Measurements from ENCODE around the gene BCL2L15. TPM values are rescaled to one million over a fixed set of nuclear protein-coding genes. Genes with fewer than 3 reads are reported as not detected.
A peak's percentile ranks its signal among the peaks of the same experiment; 100 is the strongest.

BCL2L15 gene
- total and polyA plus RNA-seq, 2 of the 13 experiments (the other 11 are each of a cell fraction or from before 2014, with no cell fraction given) = 0.03 to 0.27 TPM

DNA sequence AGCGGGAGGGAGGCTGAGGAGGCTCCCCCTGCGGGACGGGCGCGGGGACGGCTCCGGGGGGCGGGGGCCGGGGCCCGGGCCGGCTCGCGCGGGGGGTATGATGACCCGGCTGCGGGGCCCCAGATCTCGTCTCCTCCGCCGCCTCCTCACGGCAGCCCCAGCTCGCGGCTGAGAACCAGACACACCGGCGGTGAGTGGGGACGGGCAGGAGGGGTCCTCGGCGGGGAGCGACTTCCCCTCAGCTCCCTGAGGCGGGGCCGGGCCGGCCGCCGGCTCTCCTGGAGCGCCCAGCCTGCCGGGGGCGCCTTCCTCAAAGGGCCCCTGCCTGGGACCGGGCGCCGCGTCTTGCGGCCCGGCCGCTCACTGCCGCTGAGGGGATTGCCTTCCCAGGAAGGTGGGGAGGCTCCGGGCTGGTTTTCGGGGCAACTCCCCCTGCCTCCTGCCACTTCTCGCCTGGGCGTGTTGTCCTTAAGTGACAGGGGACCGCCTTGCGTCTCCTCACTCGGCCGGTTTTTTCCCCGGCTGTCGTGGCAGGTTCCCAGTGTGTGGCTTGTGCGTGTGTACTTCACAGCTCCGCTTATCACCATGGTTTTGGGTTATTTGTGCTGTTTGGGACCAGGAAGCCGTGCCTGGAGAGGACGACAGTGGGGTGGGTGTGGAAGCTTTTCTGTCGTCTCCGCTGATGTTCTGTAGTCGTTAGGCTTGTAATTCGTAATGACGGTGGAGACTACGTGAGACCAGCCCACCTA, 42.5 kb upstream of the BCL2L15 start (continued):
- TF ChIP-seq TMF1 (CRISPR knock-in tag; IDR thresholded peaks at IDR 0.05; ENCODE audit: low read depth) (no peak), ZNF33B (CRISPR knock-in tag; IDR thresholded peaks at IDR 0.05) (no peak), PREB (CRISPR knock-in tag; IDR thresholded peaks at IDR 0.05) (no peak), STAG1 (CRISPR knock-in tag; IDR thresholded peaks at IDR 0.05) (peak; percentile 26), ZNF34 (CRISPR knock-in tag; IDR thresholded peaks at IDR 0.05; ENCODE audit: borderline replicate concordance) (no peak), KLF9 (CRISPR knock-in tag; IDR thresholded peaks at IDR 0.05; ENCODE audit: low read depth) (no peak), KLF12 (CRISPR knock-in tag; IDR thresholded peaks at IDR 0.05; ENCODE audit: borderline replicate concordance) (no peak), DNMT1 (CRISPR knock-in tag; IDR thresholded peaks at IDR 0.05) (no peak), SAP130 (CRISPR knock-in tag; IDR thresholded peaks at IDR 0.05; ENCODE audit: low read depth) (peak; percentile 61), SMARCC2 (IDR thresholded peaks at IDR 0.05) (no peak), ESRRA (CRISPR knock-in tag; IDR thresholded peaks at IDR 0.05; ENCODE audit: low read depth) (no peak), TARDBP (CRISPR knock-in tag; IDR thresholded peaks at IDR 0.05) (no peak)
- TF ChIP-seq, protein P1, sequence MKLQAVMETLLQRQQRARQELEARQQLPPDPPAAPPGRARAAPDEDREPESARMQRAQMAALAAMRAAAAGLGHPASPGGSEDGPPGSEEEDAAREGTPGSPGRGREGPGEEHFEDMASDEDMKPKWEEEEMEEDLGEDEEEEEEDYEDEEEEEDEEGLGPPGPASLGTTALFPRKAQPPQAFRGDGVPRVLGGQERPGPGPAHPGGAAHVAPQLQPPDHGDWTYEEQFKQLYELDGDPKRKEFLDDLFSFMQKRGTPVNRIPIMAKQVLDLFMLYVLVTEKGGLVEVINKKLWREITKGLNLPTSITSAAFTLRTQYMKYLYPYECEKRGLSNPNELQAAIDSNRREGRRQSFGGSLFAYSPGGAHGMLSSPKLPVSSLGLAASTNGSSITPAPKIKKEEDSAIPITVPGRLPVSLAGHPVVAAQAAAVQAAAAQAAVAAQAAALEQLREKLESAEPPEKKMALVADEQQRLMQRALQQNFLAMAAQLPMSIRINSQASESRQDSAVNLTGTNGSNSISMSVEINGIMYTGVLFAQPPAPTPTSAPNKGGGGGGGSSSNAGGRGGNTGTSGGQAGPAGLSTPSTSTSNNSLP (IDR thresholded peaks at IDR 0.05; ENCODE audit: low read depth, low read length) = no peak
- TF ChIP-seq, protein P2, sequence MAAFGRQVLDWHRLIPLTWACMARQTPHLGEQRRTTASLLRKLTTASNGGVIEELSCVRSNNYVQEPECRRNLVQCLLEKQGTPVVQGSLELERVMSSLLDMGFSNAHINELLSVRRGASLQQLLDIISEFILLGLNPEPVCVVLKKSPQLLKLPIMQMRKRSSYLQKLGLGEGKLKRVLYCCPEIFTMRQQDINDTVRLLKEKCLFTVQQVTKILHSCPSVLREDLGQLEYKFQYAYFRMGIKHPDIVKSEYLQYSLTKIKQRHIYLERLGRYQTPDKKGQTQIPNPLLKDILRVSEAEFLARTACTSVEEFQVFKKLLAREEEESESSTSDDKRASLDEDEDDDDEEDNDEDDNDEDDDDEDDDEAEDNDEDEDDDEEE (CRISPR knock-in tag; IDR thresholded peaks at IDR 0.05) = peak; percentile 79; the same call in 1 of the 2 replicates
- TF ChIP-seq, protein P3, sequence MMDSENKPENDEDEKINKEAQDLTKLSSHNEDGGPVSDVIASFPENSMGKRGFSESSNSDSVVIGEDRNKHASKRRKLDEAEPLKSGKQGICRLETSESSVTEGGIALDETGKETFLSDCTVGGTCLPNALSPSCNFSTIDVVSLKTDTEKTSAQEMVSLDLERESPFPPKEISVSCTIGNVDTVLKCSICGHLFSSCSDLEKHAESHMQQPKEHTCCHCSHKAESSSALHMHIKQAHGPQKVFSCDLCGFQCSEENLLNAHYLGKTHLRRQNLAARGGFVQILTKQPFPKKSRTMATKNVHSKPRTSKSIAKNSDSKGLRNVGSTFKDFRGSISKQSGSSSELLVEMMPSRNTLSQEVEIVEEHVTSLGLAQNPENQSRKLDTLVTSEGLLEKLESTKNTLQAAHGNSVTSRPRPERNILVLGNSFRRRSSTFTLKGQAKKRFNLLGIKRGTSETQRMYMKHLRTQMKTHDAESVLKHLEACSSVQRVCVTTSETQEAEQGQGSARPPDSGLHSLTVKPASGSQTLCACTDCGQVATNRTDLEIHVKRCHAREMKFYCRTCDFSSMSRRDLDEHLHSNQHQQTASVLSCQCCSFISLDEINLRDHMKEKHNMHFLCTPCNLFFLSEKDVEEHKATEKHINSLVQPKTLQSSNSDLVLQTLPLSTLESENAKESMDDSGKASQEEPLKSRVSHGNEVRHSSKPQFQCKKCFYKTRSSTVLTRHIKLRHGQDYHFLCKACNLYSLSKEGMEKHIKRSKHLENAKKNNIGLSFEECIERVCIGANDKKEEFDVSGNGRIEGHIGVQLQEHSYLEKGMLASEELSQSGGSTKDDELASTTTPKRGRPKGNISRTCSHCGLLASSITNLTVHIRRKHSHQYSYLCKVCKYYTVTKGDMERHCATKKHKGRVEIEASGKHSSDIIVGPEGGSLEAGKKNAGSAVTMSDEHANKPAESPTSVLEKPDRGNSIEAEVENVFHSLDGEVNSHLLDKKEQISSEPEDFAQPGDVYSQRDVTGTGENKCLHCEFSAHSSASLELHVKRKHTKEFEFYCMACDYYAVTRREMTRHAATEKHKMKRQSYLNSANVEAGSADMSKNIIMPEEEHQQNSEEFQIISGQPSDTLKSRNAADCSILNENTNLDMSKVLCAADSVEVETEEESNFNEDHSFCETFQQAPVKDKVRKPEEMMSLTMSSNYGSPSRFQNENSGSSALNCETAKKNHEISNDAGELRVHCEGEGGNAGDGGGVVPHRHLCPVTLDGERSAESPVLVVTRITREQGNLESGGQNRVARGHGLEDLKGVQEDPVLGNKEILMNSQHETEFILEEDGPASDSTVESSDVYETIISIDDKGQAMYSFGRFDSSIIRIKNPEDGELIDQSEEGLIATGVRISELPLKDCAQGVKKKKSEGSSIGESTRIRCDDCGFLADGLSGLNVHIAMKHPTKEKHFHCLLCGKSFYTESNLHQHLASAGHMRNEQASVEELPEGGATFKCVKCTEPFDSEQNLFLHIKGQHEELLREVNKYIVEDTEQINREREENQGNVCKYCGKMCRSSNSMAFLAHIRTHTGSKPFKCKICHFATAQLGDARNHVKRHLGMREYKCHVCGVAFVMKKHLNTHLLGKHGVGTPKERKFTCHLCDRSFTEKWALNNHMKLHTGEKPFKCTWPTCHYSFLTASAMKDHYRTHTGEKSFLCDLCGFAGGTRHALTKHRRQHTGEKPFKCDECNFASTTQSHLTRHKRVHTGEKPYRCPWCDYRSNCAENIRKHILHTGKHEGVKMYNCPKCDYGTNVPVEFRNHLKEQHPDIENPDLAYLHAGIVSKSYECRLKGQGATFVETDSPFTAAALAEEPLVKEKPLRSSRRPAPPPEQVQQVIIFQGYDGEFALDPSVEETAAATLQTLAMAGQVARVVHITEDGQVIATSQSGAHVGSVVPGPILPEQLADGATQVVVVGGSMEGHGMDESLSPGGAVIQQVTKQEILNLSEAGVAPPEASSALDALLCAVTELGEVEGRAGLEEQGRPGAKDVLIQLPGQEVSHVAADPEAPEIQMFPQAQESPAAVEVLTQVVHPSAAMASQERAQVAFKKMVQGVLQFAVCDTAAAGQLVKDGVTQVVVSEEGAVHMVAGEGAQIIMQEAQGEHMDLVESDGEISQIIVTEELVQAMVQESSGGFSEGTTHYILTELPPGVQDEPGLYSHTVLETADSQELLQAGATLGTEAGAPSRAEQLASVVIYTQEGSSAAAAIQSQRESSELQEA (CRISPR knock-in tag; IDR thresholded peaks at IDR 0.05; ENCODE audit: not compliant biosample characterization) = peak; percentile 33

Data from HepG2 (cell line).